IMR-90 (cell line): ENCODE measurements around the gene ADAMTS8. TPM values are rescaled to one million over a fixed set of nuclear protein-coding genes. Genes with fewer than 3 reads are reported as not detected.
A peak's percentile ranks its signal among the peaks of the same experiment; 100 is the strongest.

Experiments used
- ATAC-seq: fragments of 200-7000 bp; cut with Tn5 transposase; 2 replicates; pipeline ENCODE4 v1.9.1; 2020; ENCODE audit warnings: low read depth, mild to moderate bottlenecking, moderate library complexity
- BruUV-seq: library from RNA; stranded (reverse); fragments of 400-500 nt; replicated peaks from 2 replicates; lab custom pipeline; 2021; lab: Mats Ljungman, UMichigan
- CTCF ChIA-PET: fragments of 300-600 bp; formaldehyde crosslinking; extraction: SDS; loops from one replicate; lab custom pipeline; 2021; ENCODE audit warnings: antibody characterized with exemption; lab: Yijun Ruan, JAX
- POLR2A ChIA-PET: fragments of 300-600 bp; sonication (Branson Sonifier 250); formaldehyde crosslinking; loops from one replicate; lab custom pipeline; 2022; ENCODE audit warnings: antibody characterized with exemption; ENCODE audit not compliant: unreplicated experiment; lab: Charles Lee
- DNase-seq: peaks from one replicate; pipeline ENCODE4 v3.0.0; 2013
- H2AFZ ChIP-seq: replicated peaks from 2 replicates; pipeline ENCODE3; 2013; ENCODE audit warnings: low read length, mild to moderate bottlenecking; ENCODE audit not compliant: poor library complexity
- H2AK5ac ChIP-seq: 2 replicates; pipeline ENCODE4 v1.6.1; 2013; ENCODE audit warnings: low read depth, low read length, inconsistent platforms
- H2AK9ac ChIP-seq: replicated peaks from 2 replicates; pipeline ENCODE3; 2013; ENCODE audit warnings: mild to moderate bottlenecking, low read depth, low read length, moderate library complexity; ENCODE audit not compliant: poor library complexity
- H2BK120ac ChIP-seq: 2 replicates; pipeline ENCODE4 v1.6.1; 2013; ENCODE audit warnings: low read depth, low read length, inconsistent platforms
- H2BK15ac ChIP-seq: 3 replicates; pipeline ENCODE4 v1.6.1; 2013; ENCODE audit warnings: low read depth, low read length, inconsistent platforms
- H2BK20ac ChIP-seq: 2 replicates; pipeline ENCODE4 v1.6.1; 2013; ENCODE audit warnings: low read depth, mild to moderate bottlenecking, inconsistent platforms, low read length, moderate library complexity
- H2BK5ac ChIP-seq: 2 replicates; pipeline ENCODE4 v1.6.1; 2013; ENCODE audit warnings: mild to moderate bottlenecking, low read depth, low read length, inconsistent platforms; ENCODE audit not compliant: poor library complexity, severe bottlenecking
- H3K14ac ChIP-seq: replicated peaks from 2 replicates; pipeline ENCODE4 v1.6.1; 2013; ENCODE audit warnings: low read depth, low read length, inconsistent platforms
- H3K18ac ChIP-seq: 2 replicates; pipeline ENCODE4 v1.6.1; 2013; ENCODE audit warnings: low read depth, low read length, control low read depth
- H3K23ac ChIP-seq: 2 replicates; pipeline ENCODE4 v1.6.1; 2013; ENCODE audit warnings: low read depth, low read length, inconsistent platforms
- H3K27ac ChIP-seq: 2 replicates; pipeline ENCODE4 v1.5.1; 2013; ENCODE audit warnings: mild to moderate bottlenecking, control low read depth, low read length; ENCODE audit not compliant: insufficient read depth
- H3K27me3 ChIP-seq: 2 replicates; pipeline ENCODE4 v1.6.1; 2013; ENCODE audit warnings: low read length; ENCODE audit not compliant: control insufficient read depth, insufficient read depth
- H3K36me3 ChIP-seq: 2 replicates; pipeline ENCODE4 v1.6.1; 2013; ENCODE audit warnings: low read length, mixed read lengths; ENCODE audit not compliant: control insufficient read depth, insufficient read depth
- H3K4ac ChIP-seq: 2 replicates; pipeline ENCODE4 v1.6.1; 2013; ENCODE audit warnings: low read depth, low read length, inconsistent platforms
- H3K4me1 ChIP-seq: 2 replicates; pipeline ENCODE4 v1.6.1; 2013; ENCODE audit warnings: low read length, mixed read lengths; ENCODE audit not compliant: control insufficient read depth, insufficient read depth
- H3K4me2 ChIP-seq: 2 replicates; pipeline ENCODE4 v1.6.1; 2013; ENCODE audit warnings: low read depth, mild to moderate bottlenecking, control low read depth, low read length, moderate library complexity
- H3K4me3 ChIP-seq: 2 replicates; pipeline ENCODE4 v1.5.1; 2013; ENCODE audit warnings: low read depth, mild to moderate bottlenecking, control low read depth, low read length, moderate library complexity; ENCODE audit not compliant: insufficient read depth
- H3K56ac ChIP-seq: 2 replicates; pipeline ENCODE4 v1.6.1; 2013; ENCODE audit warnings: low read length, inconsistent platforms; ENCODE audit not compliant: insufficient read depth; ENCODE audit errors: extremely low read depth
- H3K79me1 ChIP-seq, 2 experiments: 2 replicates each; pipeline ENCODE4 v1.6.1; 2013; ENCODE audit warnings: low read length in 2 of 2, inconsistent platforms in 1 of 2, low read depth in 1 of 2
- H3K9ac ChIP-seq: 2 replicates; pipeline ENCODE4 v1.6.1; 2013; ENCODE audit warnings: low read depth, low read length, control low read depth
- H3K9me1 ChIP-seq: 2 replicates; pipeline ENCODE4 v1.6.1; 2013; ENCODE audit warnings: low read length, inconsistent platforms; ENCODE audit not compliant: insufficient read depth
- H3K9me3 ChIP-seq: 2 replicates; pipeline ENCODE4 v1.6.1; 2013; ENCODE audit warnings: low read length; ENCODE audit not compliant: control insufficient read depth, insufficient read depth
- H4K20me1 ChIP-seq: 2 replicates; pipeline ENCODE4 v1.6.1; 2013; ENCODE audit warnings: low read length, inconsistent platforms; ENCODE audit not compliant: insufficient read depth
- H4K5ac ChIP-seq: 2 replicates; pipeline ENCODE4 v1.6.1; 2013; ENCODE audit warnings: mild to moderate bottlenecking, low read depth, low read length, control low read depth
- H4K8ac ChIP-seq, 2 experiments: 2 replicates each; pipeline ENCODE4 v1.6.1; 2013; ENCODE audit warnings: low read depth in 2 of 2, low read length in 2 of 2, control low read depth in 1 of 2, inconsistent platforms in 1 of 2
- H4K91ac ChIP-seq: 2 replicates; pipeline ENCODE4 v1.6.1; 2013; ENCODE audit warnings: low read depth, low read length, inconsistent platforms; ENCODE audit not compliant: insufficient read depth
- BHLHE40 ChIP-seq: fragments of 150-350 bp; IDR thresholded peaks from 2 replicates; pipeline ENCODE4 v1.6.1; 2016; ENCODE audit warnings: mild to moderate bottlenecking, low read depth, low read length
- CHD1 ChIP-seq: IDR thresholded peaks from 2 replicates; pipeline ENCODE4 v1.6.1; 2012; ENCODE audit warnings: low read depth, low read length, improper control_type of control experiment
- NFE2L2 ChIP-seq: fragments of 150-350 bp; IDR thresholded peaks from 2 replicates; pipeline ENCODE4 v1.6.1; 2016; ENCODE audit warnings: low read depth, mild to moderate bottlenecking, low read length
- WGBS, 2 experiments: methylation state at CpG; one replicate each; pipeline versions ENCODE4 v1.1.5 to v1.1.7; 2013; ENCODE audit warnings: missing lambda C conversion rate in 2 of 2; ENCODE audit not compliant: insufficient read length in 1 of 2; ENCODE audit errors: extremely low coverage in 2 of 2; 5-methylcytosine and 5-hydroxymethylcytosine counted together
- dilution Hi-C: fragments of 300-500 bp; cut with HindIII; formaldehyde crosslinking; loops from one replicate; pipeline ENCODE4 v1.14.3; 2018; ENCODE audit warnings: low sequenced_read_pairs; ENCODE audit not compliant: unreplicated experiment
- in situ Hi-C: fragments of 300-500 bp; cut with MboI; formaldehyde crosslinking; loops from 3 replicates; pipeline ENCODE4 v1.14.3; 2019; ENCODE audit warnings: low sequenced_read_pairs, inconsistent platforms, mixed read lengths
- intact Hi-C: fragments of 100-400 bp; cut with micrococcal nuclease; formaldehyde crosslinking; loops from 2 replicates; pipeline ENCODE4 v1.10.0; 2022
- polyA plus RNA-seq, 3 experiments: library from polyadenylated mRNA; depleted of rRNA; stranded (reverse); fragments of >200 nt; gene quantifications; 2 replicates each; pipeline ENCODE4 v1.2.3, GENCODE V29; 2012; ENCODE audit warnings: low replicate concordance in 1 of 3
- total RNA-seq: library from RNA; depleted of rRNA; stranded (reverse); fragments of >200 nt; gene quantifications from 2 replicates; pipeline ENCODE4 v1.2.3, GENCODE V29; 2012
- TF ChIP-seq, protein P1 (sequence below): fragments of 150-350 bp; IDR thresholded peaks from 2 replicates; pipeline ENCODE4 v1.6.1; 2016; ENCODE audit warnings: low read depth, mild to moderate bottlenecking, low read length, moderate library complexity, borderline replicate concordance

Gene ADAMTS8
- total and polyA plus RNA-seq, 2 of the 4 experiments (the other 2 are of a cell fraction) = under 0.01 to 0.60 TPM

DNA sequence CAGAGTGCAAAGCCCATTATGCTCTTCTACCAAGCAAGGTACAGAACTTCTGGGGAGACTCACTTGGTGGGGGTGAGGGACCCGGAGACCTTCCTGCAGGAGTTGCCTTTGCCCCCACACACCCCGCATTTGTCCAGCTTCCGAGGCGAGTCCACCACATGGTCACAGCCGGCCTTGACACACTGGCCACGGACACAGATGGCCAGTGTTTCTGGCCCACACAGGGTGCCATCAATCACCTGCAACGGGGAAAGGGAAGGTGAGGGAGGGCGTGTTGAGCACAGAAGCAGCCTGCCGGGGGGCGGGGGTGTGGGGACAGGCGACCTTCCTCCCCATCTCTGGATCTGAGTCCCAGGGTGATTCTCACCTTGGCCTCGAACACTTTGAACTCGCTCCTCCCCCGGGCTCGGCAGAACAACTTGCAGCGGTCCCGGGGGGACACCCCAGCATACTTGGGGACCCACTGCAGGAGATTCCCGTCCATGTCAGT is 20.0 kb downstream of the ADAMTS8 start:
- Histone ChIP-seq H4K8ac (peak overlapping the region in 1 of 2 experiments; percentile 18; a peak in 2 of 4 replicates), H3K9me1 (peaks cover 17% of the 10 kb centered on the region), H2BK20ac (peak overlapping the region; percentile 30; the same call in 1 of the 2 replicates), H3K36me3 (peaks cover 5% of the 10 kb centered on the region; the same call in 1 of the 2 replicates), H3K23ac (0 out of 2 replicates have a peak overlapping the region, but pooled peaks have one; percentile 2), H4K20me1 (peaks cover 2% of the 10 kb centered on the region; the same call in 1 of the 2 replicates), H3K56ac (no peak overlapping the region), H2AK9ac (peak overlapping the region; percentile 84), H2BK120ac (peak overlapping the region; percentile 7), H3K14ac (peak overlapping the region; percentile 55; the same call in 1 of the 2 replicates), H2BK15ac (peak overlapping the region; percentile 92; the same call in 1 of the 3 replicates), H3K4me1 (peaks cover 16% of the 10 kb centered on the region), H4K5ac (no peak overlapping the region), H3K9me3 (no peaks in the 10 kb centered on the region), H2AK5ac (peak overlapping the region; percentile 88), H2BK5ac (peak overlapping the region; percentile 10), H4K91ac (peak overlapping the region; percentile 51; the same call in 1 of the 2 replicates), H3K18ac (peak overlapping the region; percentile 10), H3K4me2 (no peak overlapping the region), H3K27ac (no peak overlapping the region), H3K79me1 (no peaks in the 10 kb centered on the region), H3K4ac (peak overlapping the region; percentile 53), H2AFZ (peak overlapping the region; percentile 24), H3K9ac (no peak overlapping the region), H3K4me3 (no peak overlapping the region), H3K27me3 (no peaks in the 10 kb centered on the region)
- CTCF ChIA-PET = interaction anchor here (1.2 to 1.5 kb wide), 2 partner anchors 18 to 196 kb away, joined by 3 to 4 read pairs; no protein-coding TSS in a partner anchor
- ATAC-seq = no peak
- no peak for TF ChIP-seq NFE2L2
- no peak for TF ChIP-seq BHLHE40
- TF ChIP-seq, protein P1, sequence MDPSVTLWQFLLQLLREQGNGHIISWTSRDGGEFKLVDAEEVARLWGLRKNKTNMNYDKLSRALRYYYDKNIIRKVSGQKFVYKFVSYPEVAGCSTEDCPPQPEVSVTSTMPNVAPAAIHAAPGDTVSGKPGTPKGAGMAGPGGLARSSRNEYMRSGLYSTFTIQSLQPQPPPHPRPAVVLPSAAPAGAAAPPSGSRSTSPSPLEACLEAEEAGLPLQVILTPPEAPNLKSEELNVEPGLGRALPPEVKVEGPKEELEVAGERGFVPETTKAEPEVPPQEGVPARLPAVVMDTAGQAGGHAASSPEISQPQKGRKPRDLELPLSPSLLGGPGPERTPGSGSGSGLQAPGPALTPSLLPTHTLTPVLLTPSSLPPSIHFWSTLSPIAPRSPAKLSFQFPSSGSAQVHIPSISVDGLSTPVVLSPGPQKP = no peak
- TF ChIP-seq CHD1 = no peak
- intact Hi-C loops = no loop called here
- POLR2A ChIA-PET = no interaction called here
- DNase-seq = no peak
- no CpG with 5 or more reads among the region's 18 CpGs for WGBS, 2 experiments
- no TSS peak for BruUV-seq
- in situ Hi-C loops = loop anchor here (25.0 kb wide), 2 partner anchors 1479 to 1654 kb away; no protein-coding TSS in a partner anchor
- dilution Hi-C loops = no loop called here
